A673 (cell line): ENCODE results near the gene SLC38A5. TPM values are rescaled to one million over a fixed set of nuclear protein-coding genes. Genes with fewer than 3 reads are reported as not detected.

ENCODE experiments used
- BruUV-seq: library from RNA; stranded (reverse); fragments of 400-500 nt; replicated peaks from 2 replicates; lab custom pipeline; 2021; lab: Mats Ljungman, UMichigan
- CTCF ChIA-PET: fragments of 300-600 bp; sonication (Branson Sonifier 250); formaldehyde crosslinking; loops from one replicate; lab custom pipeline; 2022; ENCODE audit warnings: antibody characterized with exemption; lab: Charles Lee
- POLR2A ChIA-PET: fragments of 300-600 bp; sonication (Branson Sonifier 250); formaldehyde crosslinking; loops from one replicate; lab custom pipeline; 2022; ENCODE audit warnings: antibody characterized with exemption; ENCODE audit not compliant: low non-redundant PET; lab: Charles Lee
- DNase-seq: peaks from one replicate; pipeline ENCODE4 v3.0.0-alpha.2; 2015; ENCODE audit warnings: low spot score
- H3K27ac ChIP-seq: fragments of 200-600 bp; sonication (generic); 2 replicates; pipeline ENCODE4 v1.5.1; 2016; ENCODE audit warnings: mixed run types, low read depth, mild to moderate bottlenecking, mixed read lengths, antibody characterized with exemption, low read length; ENCODE audit not compliant: poor library complexity, severe bottlenecking
- H3K27me3 ChIP-seq: fragments of 200-600 bp; sonication (generic); replicated peaks from 2 replicates; pipeline ENCODE4 v1.6.1; 2017; ENCODE audit warnings: mixed run types, low read depth, mild to moderate bottlenecking, mixed read lengths, antibody characterized with exemption, low read length; ENCODE audit not compliant: insufficient read depth, poor library complexity
- H3K36me3 ChIP-seq: fragments of 200-600 bp; sonication (generic); 2 replicates; pipeline ENCODE4 v1.6.1; 2016; ENCODE audit warnings: mixed run types, mild to moderate bottlenecking, mixed read lengths, antibody characterized with exemption, low read length; ENCODE audit not compliant: insufficient read depth, poor library complexity, severe bottlenecking
- H3K4me1 ChIP-seq: fragments of 200-600 bp; sonication (generic); 2 replicates; pipeline ENCODE4 v1.6.1; 2017; ENCODE audit warnings: mixed run types, mild to moderate bottlenecking, mixed read lengths, antibody characterized with exemption, low read length; ENCODE audit not compliant: insufficient read depth, poor library complexity, severe bottlenecking
- H3K4me3 ChIP-seq: fragments of 200-600 bp; sonication (generic); 2 replicates; pipeline ENCODE4 v1.5.1; 2016; ENCODE audit warnings: low read depth, mixed run types, mild to moderate bottlenecking, mixed read lengths, low read length; ENCODE audit not compliant: poor library complexity, severe bottlenecking
- H3K9me3 ChIP-seq: fragments of 200-600 bp; sonication (generic); 2 replicates; pipeline ENCODE4 v1.6.1; 2016; ENCODE audit warnings: mixed run types, low read depth, mild to moderate bottlenecking, mixed read lengths, antibody characterized with exemption, low read length; ENCODE audit not compliant: poor library complexity, severe bottlenecking
- CTCF ChIP-seq: fragments of 300-800, 200-600 bp; sonication (generic); conservative IDR thresholded peaks from 2 replicates; pipeline ENCODE4 v1.5.1; 2017; ENCODE audit warnings: low read depth, mild to moderate bottlenecking, antibody characterized with exemption, low read length, moderate library complexity, mixed read lengths
- EZH2 ChIP-seq: fragments of 200-600 bp; sonication (generic); IDR thresholded peaks from 2 replicates; pipeline ENCODE4 v1.6.1; 2017; ENCODE audit warnings: borderline replicate concordance, low read depth, mild to moderate bottlenecking, mixed read lengths, antibody characterized with exemption, low read length; ENCODE audit not compliant: poor library complexity, severe bottlenecking
- intact Hi-C: fragments of 100-400 bp; cut with micrococcal nuclease; formaldehyde crosslinking; loops from one replicate; pipeline ENCODE4 v1.10.0; 2022; ENCODE audit not compliant: unreplicated experiment
- total RNA-seq: library from RNA; stranded (reverse); gene quantifications from 2 replicates; pipeline ENCODE4 v1.2.3, GENCODE V29; 2021

Gene SLC38A5
- total RNA-seq, 1 experiment from 2014 or later = 112 TPM

GRCh38 chrX:48473704-48473990 is 3.6 kb upstream of the SLC38A5 start:
- ChIA-PET POLR2A (no interaction called here), CTCF (interaction anchor here (0.6 kb wide), 1 partner anchor 105 kb away, joined by 3 read pairs; no protein-coding TSS in a partner anchor)
- no peaks in the 10 kb centered on the region for H3K27me3 ChIP-seq
- DNase-seq = no peak
- peak overlapping the region; percentile 70 for H3K27ac ChIP-seq
- intact Hi-C loops = no loop called here
- no TSS peak for BruUV-seq
- no peaks in the 10 kb centered on the region for H3K9me3 ChIP-seq
- TF ChIP-seq EZH2 = no peak
- no peak for TF ChIP-seq CTCF
- no peaks in the 10 kb centered on the region for H3K36me3 ChIP-seq
- H3K4me1 ChIP-seq = peaks cover 9% of the 10 kb centered on the region
- H3K4me3 ChIP-seq = no peak overlapping the region

- BruUV-seq = no TSS peak
- Histone ChIP-seq H3K27me3 (no peaks in the 10 kb centered on the region), H3K36me3 (no peaks in the 10 kb centered on the region), H3K27ac (peak overlapping the region; percentile 70), H3K4me3 (no peak overlapping the region), H3K4me1 (peaks cover 9% of the 10 kb centered on the region), H3K9me3 (no peaks in the 10 kb centered on the region)
- CTCF ChIA-PET = no interaction called here
- TF ChIP-seq EZH2 (no peak), CTCF (no peak)
- peak; percentile 44 for DNase-seq
- POLR2A ChIA-PET = no interaction called here
- intact Hi-C loops = no loop called here
Observed at GRCh38 chrX:48472851-48473703, 3.0 kb upstream of the SLC38A5 start.

GRCh38 chrX:48472225-48472624 is 2.2 kb upstream of the SLC38A5 start:
- Histone ChIP-seq H3K4me1 (peaks cover 9% of the 10 kb centered on the region), H3K27me3 (no peaks in the 10 kb centered on the region), H3K9me3 (no peaks in the 10 kb centered on the region), H3K27ac (no peak overlapping the region), H3K36me3 (no peaks in the 10 kb centered on the region), H3K4me3 (no peak overlapping the region)
- BruUV-seq = no TSS peak
- ChIA-PET POLR2A (no interaction called here), CTCF (no interaction called here)
- no peak for DNase-seq
- TF ChIP-seq EZH2 = no peak
- TF ChIP-seq CTCF = no peak
- intact Hi-C loops = no loop called here
